MM.1S (cell line): ENCODE results near the gene ZNF362.

Experiments used
- EZH2 ChIP-seq: fragments of 300-600 bp; sonication (generic); optimal IDR thresholded peaks from 2 replicates; pipeline ENCODE3; 2017; ENCODE audit warnings: low read depth, mild to moderate bottlenecking, antibody characterized with exemption, low read length, mixed read lengths
- EZH2phosphoT487 ChIP-seq: fragments of 300-600 bp; sonication (generic); IDR thresholded peaks from 2 replicates; pipeline ENCODE4 v1.6.1; 2018; ENCODE audit warnings: antibody characterized with exemption, low read length
- TF ChIP-seq, protein P1 (sequence below): fragments of 300-600 bp; sonication (generic); IDR thresholded peaks from 2 replicates; pipeline ENCODE4 v1.5.1; 2016; ENCODE audit warnings: antibody characterized with exemption, low read length, mixed read lengths

DNA sequence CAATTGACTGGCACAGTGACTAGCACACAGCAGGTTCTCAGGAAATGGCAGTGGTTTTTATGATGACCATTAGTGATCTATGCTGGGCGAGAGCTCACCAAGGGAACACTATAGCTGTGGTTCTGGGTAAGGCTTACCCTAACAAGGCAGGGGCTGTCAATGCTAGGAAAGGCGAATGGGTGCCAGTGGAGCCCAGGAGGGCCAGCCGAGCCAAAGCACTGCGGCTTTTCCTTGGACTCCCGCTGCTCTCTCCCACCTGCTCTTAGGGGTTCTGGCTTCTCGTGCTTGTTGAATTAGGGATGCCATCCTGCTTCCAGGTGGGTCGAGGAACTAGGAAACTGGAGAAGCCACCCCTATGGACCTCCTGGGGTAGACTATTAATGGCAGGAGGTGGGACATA lies 74.6 kb downstream of the ZNF362 start:
- TF ChIP-seq, protein P1, sequence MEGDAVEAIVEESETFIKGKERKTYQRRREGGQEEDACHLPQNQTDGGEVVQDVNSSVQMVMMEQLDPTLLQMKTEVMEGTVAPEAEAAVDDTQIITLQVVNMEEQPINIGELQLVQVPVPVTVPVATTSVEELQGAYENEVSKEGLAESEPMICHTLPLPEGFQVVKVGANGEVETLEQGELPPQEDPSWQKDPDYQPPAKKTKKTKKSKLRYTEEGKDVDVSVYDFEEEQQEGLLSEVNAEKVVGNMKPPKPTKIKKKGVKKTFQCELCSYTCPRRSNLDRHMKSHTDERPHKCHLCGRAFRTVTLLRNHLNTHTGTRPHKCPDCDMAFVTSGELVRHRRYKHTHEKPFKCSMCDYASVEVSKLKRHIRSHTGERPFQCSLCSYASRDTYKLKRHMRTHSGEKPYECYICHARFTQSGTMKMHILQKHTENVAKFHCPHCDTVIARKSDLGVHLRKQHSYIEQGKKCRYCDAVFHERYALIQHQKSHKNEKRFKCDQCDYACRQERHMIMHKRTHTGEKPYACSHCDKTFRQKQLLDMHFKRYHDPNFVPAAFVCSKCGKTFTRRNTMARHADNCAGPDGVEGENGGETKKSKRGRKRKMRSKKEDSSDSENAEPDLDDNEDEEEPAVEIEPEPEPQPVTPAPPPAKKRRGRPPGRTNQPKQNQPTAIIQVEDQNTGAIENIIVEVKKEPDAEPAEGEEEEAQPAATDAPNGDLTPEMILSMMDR, result no peak
- TF ChIP-seq EZH2, result no peak
- TF ChIP-seq EZH2phosphoT487, result no peak
